Choroid plexus epithelial cell (primary cell): ENCODE results near the gene ATAD3A.

Experiments used
- DNase-seq: peaks from one replicate; pipeline ENCODE4 v3.0.0-alpha.2; 2010; ENCODE audit warnings: low read depth
- H3K4me3 ChIP-seq: 2 replicates; pipeline ENCODE4 v1.5.1; 2011; ENCODE audit warnings: low read depth, mild to moderate bottlenecking, control low read depth, low read length, moderate library complexity
- TF ChIP-seq, protein P1 (sequence below): conservative IDR thresholded peaks from 2 replicates; pipeline ENCODE4 v1.5.1; 2011; ENCODE audit warnings: low read depth, mild to moderate bottlenecking, control low read depth, inconsistent platforms, low read length, moderate library complexity

ATAD3A gene

DNA sequence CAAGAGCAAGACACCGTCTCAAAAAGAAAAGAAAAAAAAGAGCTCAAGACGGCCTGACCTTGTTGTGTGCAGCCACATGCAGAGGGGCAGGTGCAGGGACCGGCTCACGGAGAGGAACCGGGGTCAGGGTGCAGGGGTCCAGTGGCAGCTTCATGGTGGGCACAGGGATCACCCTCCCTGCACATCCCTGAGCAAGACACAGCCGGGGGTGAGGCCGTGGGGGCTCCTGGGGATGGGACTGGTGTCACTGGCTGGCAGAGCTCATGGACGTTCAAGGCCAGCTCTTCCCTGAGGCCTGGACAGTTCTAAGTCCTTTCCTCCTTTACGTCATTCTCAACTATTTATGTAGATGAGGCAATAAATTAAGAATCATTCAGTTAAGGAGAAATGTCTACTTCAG is 35.0 kb downstream of the ATAD3A start:
- DNase-seq, result no peak
- TF ChIP-seq, protein P1, sequence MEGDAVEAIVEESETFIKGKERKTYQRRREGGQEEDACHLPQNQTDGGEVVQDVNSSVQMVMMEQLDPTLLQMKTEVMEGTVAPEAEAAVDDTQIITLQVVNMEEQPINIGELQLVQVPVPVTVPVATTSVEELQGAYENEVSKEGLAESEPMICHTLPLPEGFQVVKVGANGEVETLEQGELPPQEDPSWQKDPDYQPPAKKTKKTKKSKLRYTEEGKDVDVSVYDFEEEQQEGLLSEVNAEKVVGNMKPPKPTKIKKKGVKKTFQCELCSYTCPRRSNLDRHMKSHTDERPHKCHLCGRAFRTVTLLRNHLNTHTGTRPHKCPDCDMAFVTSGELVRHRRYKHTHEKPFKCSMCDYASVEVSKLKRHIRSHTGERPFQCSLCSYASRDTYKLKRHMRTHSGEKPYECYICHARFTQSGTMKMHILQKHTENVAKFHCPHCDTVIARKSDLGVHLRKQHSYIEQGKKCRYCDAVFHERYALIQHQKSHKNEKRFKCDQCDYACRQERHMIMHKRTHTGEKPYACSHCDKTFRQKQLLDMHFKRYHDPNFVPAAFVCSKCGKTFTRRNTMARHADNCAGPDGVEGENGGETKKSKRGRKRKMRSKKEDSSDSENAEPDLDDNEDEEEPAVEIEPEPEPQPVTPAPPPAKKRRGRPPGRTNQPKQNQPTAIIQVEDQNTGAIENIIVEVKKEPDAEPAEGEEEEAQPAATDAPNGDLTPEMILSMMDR, result no peak
- H3K4me3 ChIP-seq, result no peak overlapping the region

DNA sequence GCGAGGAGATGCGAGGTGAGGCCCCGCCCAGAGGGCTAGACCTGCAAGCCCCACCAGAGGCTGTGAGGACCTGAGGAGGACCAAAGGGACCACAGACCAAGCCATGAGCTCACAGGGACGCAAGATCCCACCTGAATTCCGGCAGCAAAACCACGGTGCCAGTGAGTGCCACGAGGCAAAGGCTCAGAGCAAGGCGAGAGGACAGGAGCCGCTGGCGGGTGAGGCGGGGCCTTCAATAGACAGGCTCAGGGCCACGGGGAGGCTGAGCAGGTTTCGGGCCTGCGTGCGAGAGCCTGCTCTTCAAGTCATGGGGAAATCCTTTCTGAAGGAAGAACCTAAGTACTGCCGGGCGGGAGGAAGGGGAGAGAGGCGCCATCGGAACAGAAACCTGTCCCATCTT is 35.5 kb downstream of the ATAD3A start:
- TF ChIP-seq, protein P1, result no peak
- no peak overlapping the region for H3K4me3 ChIP-seq
- no peak for DNase-seq

DNA sequence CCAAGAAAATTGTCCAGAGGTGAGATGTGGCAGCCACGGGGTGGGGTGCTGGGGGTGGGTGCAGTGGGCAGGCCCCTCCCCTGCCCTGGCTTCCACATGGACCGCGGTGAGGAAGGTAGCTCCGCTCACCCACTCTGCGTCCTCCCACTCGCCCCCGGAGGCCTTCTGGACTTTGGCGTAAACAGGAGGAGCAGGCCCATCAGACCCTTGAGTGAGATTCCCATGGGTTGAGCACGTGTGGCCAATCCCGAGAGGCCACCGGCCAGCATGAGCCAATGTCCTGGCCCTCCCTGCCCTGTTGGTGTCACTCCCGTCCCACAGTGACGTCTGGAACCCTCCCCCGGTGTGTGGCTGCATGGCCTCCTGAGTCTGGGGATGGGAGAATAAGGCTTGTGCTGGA is 36.6 kb downstream of the ATAD3A start:
- TF ChIP-seq, protein P1, result no peak
- no peak overlapping the region for H3K4me3 ChIP-seq
- no peak for DNase-seq

DNA sequence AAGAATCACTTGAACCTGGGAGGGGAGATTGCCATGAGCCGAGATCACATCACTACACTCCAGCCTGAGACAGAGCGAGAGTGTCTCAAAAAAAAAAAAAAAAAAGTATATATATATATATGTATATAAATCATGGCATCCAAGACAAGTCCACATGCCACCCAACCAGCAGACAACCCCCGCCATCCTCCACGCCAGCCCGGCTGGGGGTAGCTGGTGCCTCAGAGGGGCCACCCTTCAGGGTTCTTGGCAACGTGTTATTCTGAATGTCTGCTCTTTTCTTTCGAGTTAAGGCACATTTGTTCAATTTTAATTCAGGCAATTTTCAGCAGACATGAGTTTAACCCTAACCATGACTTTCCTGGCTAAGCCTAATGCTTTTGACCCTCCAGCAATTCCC is 38.1 kb downstream of the ATAD3A start:
- TF ChIP-seq, protein P1, result no peak
- DNase-seq, result no peak
- H3K4me3 ChIP-seq, result no peak overlapping the region

DNA sequence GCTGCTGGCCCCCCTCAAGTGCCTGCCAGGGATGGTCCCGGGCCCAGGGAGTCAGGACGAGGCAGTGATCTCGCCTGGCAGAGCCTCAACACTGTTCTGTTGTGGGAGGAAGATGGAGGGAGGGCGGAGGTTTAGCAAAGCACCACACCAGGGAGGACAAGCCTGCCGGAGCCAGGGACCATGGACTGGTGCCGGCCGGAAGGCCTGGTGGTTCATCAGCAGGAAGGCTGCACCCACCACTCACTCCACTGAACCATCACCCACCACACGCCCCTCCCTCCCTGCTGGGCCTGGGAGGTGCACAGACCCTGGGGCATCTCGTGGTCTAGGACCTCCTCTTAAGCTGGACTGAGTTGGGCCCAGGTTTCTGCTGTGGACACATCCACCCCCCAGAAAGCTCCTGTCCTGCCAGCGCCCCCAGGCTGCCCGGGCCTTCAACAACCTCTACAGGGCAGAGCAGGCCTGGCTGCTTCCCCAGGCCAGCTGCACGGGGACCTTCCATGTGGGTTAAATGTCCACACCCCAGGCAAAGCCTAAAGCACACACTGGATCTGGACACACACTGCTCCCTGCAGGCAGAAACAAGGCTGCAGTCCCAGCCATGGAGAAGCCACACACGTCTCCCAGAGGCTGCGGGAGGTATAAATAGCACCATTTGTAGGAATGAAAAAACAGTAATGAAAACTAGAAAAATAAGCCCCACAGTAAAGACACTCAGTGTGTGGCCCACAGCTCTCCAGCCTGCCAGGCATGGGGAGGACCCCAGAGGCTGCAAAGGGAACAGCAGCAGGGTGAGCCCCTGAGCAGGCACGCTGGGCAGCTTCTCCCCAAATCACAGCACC is 38.9 kb downstream of the ATAD3A start:
- H3K4me3 ChIP-seq, result no peak overlapping the region
- TF ChIP-seq, protein P1, result peak; percentile 82
- peak; percentile 85 for DNase-seq

DNA sequence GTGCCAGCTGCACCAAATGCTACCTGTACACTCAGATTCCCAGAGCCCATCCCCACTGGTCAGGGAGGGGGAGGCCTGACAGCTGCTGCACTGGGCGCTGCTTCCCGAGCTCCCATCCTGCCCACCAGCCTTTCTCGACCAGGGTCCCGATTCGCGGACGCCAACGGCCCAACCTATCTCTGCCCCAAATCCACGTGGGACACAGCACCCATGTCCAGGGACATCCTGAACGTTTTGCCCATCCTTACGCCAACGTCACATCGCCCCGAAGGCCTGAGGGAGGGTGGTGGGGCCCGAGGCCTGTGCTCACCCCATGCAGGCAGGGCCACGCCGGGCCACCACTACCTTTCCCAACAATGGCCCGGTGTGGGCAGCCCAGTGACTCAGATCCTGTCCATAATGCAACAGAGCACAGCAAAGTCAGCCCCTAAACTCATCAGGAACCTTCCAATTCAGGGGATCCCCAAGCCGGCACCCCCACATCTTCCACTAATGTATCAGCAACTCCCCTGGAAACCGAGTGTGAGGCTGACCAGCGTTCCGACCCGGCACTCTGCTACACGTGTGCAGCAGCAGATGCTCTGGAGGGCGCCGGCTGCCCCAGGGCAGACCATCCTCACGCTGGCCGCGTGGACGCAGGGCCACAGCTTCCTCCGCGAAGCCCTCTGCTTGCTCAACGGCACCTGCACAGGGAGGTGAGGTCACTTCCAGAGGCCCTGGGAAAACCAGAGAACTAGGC is 39.7 kb downstream of the ATAD3A start:
- TF ChIP-seq, protein P1, result no peak
- no peak overlapping the region for H3K4me3 ChIP-seq
- DNase-seq, result no peak
